IPS-18c (cell line): Measurements from ENCODE around the gene ADCY9.
"Not testable (repeated sequence)": the region's sequence is repeated elsewhere in the genome, so short reads cannot be mapped to it uniquely, and the experiment has no call there.

ENCODE experiments used
- H3K4me3 ChIP-seq: 2 replicates; pipeline ENCODE4 v1.7.0; 2013; ENCODE audit warnings: low read depth, mild to moderate bottlenecking, low read length, moderate library complexity; ENCODE audit not compliant: insufficient read depth
- H3K9me3 ChIP-seq: one replicate; pipeline ENCODE4 v1.6.1; 2013; ENCODE audit warnings: mild to moderate bottlenecking, low read length, moderate library complexity; ENCODE audit not compliant: control insufficient read depth, insufficient read depth

The ADCY9 gene

DNA sequence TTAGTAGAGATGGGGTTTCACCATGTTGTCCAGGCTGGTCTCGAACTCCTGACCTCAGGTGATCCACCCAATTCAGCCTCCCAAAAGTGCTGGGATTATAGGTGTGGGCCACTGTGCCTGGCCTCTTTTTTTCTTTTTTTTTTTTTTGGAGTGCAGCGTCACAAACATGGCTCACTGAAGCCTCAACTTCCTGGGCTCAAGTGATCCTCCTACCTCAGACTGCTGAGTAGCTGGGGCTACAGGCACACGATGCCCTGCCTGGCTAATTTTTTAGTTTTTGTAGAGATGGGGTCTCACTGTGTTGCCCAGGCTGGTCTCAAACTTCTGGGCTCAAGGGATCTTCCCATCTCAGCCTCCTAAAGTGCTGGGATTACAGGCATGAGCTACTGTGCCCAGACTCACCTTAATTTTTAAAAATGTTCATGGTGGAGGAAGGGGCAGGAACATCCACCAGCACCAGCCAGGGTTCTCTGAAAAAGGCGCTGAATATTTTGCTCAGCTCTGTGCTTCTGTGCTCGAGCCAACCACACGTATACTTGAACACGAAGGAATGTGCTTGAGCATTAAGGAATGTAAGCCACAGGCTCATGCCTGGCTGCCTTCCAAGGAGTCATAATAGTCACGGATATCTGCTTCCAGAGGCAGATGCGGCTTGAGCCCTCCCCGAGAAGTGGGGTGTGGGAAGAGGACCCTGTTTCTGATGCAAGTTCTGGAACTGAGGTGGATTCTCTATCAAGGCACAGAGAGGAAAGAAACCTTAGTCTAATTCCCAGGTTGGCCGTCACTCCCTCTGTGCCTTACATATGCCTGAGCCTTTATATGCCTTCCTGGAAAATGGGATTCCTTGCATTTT lies 170.3 kb downstream of the ADCY9 start:
- Histone ChIP-seq H3K4me3 (no peak overlapping the region), H3K9me3 (no peaks in the 10 kb centered on the region)

DNA sequence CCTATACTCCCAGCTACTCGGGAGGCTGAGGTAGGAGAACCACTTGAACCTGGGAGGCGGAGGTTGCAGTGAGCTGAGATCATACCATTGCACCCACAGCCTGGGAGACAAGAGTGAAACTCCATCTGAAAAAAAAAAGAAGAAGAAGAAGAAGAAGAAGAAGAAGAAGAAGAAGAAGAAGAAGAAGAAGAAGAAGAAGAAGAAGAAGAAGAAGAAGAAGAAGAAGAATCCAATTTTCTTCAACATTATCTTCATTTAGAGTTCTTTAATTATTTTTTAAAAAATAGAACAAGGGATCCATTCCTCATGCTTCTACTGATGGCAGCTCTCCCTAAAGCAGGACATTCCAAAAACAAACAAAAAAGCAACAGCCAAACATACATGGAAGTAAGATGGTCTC lies 171.8 kb downstream of the ADCY9 start:
- not testable (repeated sequence) for H3K4me3 ChIP-seq, H3K9me3 ChIP-seq

DNA sequence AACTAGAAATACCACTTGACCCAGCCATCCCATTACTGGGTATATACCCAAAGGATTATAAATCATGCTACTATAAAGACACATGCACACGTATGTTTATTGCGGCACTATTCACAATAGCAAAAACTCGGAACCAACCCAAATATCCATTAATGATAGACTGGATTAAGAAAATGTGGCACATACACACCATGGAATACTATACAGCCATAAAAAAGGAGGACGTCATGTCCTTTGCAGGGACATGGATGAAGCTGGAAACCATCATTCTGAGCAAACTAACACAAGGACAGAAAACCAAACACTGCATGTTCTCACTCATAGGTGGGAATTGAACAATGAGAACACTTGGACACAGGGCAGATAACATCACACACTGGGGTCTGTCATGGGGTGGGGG lies 174.1 kb downstream of the ADCY9 start:
- not testable (repeated sequence) for H3K4me3 ChIP-seq, H3K9me3 ChIP-seq

DNA sequence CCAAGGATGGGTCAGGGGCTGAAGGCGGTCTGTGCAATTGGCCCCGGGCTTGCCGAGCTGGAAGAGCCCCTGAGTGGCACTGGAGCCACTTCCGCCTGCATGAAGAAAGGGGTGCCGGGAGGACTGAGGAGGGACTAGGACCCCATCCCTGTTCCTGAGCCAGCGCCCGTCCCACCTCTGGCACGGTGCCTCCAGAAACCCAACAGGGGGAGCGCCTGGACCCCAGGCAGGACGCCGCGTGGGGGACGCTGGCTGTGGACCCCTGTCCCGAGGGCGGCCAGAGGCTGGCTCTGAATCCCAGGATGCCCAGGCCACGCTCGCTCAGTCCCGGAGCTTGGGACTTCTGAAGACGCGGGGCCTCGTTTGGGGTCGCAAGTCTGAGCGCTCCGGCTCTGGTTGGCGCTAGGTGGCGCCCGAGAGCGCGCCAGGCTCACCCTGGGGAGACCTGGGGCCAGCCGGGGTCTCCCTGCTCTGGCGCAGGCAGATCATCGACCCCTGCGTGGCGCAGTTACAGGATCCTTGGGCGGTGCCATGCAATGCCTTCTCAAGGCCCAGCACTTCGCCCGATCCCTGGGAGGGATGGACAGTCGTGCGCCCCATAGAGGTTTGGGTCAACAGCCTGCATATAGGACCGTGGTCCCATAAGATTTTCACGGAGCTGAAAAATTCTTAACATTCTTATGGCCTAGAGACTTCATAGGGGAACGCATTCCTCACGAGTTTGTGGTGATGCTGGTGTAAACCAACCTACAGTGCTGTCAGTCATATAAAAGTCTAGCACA lies 177.2 kb downstream of the ADCY9 start:
- Histone ChIP-seq H3K4me3 (no peak overlapping the region), H3K9me3 (no peaks in the 10 kb centered on the region)

DNA sequence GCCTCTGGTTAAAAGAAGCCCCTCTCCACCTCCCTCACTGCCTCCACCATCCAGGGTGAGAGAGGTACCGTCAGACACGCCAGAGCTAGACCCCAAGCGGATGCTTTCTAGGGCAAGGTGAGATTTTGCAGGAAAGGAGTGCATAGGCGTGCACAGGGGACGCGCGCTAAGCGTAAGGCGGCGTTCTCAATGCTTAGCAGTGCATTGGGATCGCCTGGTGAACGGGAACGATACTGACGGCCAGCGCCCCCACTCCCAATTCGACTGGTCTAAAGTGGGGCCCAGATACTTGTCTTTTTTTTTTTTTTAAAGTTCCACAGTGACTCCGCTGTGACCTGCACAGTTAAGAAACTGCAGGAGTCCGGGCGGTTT lies 177.8 kb downstream of the ADCY9 start:
- no peaks in the 10 kb centered on the region for H3K9me3 ChIP-seq
- no peak overlapping the region for H3K4me3 ChIP-seq

DNA sequence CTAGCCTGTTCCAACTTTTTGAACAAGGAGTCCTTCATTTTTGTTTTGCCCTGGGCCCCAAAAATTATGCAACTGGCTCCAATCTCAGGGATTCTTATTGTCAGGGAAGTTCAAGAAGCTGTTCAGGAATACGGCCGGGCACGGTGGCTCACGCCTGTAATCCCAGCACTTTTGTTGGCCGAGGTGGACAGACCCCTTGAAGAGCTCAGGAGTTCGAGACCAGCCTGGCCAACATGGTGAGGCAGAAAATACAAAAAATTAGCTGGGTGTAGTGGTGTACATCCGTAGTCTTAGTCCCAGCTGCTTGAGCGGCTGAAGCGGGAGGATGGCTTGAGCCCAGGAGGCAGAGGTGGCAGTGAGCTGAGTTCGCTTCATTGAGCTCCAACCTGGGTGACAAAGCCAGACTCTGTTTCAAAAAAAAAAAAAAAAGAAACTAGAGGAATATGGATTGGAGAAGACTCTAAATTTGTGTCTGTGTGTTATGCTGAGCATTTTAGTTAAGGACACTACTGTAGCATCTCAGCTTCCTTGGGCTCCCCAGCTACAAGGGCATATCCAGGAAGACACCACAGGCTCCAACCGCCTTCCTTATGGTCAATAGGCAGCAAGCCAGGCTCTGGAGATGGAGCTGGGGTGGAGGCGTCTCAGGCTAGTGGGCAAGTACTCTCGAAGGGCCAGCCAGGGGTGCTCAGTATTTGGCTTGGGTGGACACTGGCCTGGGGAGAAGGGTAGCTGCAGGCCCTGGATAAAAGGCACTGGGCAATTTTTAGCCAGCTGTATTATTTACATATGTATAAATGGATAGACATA lies 179.0 kb downstream of the ADCY9 start:
- no peaks in the 10 kb centered on the region for H3K9me3 ChIP-seq
- H3K4me3 ChIP-seq, result no peak overlapping the region

DNA sequence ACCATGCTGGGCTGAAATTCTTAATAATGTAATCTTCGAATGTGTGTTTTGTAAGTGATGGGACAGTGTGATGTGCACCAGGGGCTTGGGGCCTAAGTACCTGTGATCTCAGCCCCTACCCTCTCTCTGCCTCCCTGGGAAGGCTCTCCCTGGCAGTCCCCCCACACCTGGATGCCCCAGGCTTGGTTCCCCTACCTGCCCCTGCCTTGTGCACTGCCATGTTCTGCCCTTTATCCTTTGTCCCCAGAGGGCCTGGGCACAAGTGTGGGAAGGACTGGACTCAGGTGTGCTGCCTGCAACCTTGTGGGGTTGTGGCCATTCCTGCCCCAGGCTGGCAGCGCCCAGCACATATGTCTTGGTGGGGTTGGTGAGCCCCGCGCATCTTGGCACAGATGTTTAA lies 180.3 kb downstream of the ADCY9 start:
- no peaks in the 10 kb centered on the region for H3K9me3 ChIP-seq
- no peak overlapping the region for H3K4me3 ChIP-seq

DNA sequence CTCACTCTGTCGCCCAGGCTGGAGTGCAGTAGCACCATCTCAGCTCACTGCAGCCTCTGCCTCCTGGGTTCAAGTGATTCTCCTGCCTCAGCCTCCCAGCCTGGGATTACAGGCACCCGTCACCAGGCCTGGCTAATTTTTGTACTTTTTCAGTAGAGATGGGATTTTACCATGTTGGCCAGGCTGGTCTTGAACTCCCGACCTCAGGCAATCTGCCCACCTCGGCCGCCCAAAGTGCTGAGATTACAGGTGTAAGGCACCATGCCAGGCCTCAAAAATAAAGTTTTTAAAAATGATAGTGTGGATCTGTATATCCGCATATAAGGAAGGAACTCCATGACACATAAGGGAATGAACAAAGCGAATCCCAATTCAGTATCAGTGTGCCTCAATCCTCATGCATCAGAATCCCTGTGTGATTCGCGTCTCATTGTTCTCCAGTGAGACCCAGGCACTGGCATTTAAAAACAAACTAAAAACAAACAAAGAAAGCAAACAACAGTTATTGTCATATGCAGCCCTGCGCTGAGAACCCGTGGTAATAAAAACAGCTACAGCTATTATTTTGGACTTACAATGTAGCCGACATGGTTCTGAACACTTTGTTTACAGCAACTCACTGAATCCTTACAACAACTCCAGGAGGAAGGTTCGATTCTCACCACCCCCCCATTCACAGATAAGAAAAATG lies 181.6 kb downstream of the ADCY9 start:
- H3K9me3 ChIP-seq, result no peaks in the 10 kb centered on the region
- H3K4me3 ChIP-seq, result no peak overlapping the region

DNA sequence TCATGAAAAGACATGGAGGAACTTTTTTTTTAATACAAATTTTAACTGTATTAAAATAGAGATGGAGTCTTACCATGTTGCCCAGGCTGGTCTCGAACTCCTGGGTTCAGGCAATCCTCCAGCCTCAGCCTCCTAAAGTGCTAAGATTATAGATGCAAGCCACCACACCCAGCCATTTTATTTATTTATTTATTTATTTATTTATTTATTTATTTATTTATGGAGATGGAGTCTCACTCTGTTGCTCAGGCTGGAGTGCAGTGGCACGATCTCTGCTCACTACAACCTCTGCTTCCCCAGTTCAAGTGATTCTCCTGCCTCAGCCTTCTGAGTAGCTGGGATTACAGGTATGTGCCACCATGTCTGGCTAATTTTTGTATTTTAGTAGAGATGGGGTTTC lies 189.1 kb downstream of the ADCY9 start:
- H3K9me3 ChIP-seq, H3K4me3 ChIP-seq: not testable (repeated sequence)

DNA sequence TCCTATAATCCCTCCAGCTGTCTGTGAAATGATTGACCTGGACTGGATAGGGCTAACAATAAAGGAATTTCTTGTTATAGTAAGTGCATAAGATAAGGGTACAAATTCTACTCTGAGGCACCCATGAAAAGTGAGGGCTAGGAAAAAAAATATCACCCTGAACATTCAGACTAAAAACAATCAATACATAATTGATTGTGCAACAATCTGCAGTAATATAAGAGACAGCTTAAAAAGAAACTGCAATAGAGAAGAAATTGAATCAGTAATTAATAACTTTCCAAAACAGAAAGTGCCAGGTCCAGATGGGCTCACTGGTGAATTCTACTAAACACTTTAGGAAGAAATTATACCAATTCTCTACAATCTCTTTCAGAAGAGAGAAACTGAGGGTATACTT lies 191.5 kb downstream of the ADCY9 start:
- H3K9me3 ChIP-seq, result no peaks in the 10 kb centered on the region
- no peak overlapping the region for H3K4me3 ChIP-seq

DNA sequence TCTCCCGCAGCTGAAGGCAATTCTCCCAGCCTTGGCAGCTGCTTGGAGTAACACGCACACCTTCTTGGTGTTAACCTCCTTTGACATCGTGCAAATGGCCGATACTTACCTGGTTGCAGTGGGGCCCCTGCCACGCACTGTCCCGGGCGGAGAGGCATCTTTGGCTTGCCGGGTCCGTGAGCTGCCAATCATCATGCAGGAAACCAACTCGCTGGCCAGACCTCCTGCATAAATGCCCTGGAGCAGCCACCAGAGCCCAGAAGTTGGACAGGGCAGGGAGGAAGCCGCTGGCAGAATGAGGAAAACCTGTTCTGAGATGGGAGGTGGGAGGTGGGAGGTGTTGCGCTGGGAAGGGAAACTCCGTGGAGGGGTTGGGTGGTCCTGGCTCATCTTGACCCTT lies 194.0 kb downstream of the ADCY9 start:
- H3K9me3 ChIP-seq, result no peaks in the 10 kb centered on the region
- H3K4me3 ChIP-seq, result no peak overlapping the region

DNA sequence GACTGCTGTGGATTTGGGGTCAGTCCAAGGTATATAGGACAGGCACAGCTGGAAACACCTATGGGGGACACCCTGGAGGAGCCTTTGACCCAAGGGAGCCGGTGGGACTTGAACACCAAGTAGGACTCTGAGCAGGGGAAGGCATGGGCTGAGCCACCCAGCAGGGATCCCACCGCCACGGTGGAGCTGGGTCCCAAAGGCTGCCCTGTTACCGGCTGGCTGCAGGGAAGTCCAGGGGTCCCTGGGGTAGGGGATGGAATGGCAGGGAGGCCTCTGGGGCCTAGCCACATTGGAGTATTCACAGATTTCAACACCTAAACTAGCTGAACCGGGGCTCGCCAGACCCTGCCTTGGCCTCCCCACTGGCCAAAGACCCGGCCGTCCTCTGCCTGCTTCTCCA lies 196.0 kb downstream of the ADCY9 start:
- Histone ChIP-seq H3K4me3 (no peak overlapping the region), H3K9me3 (peaks cover 2% of the 10 kb centered on the region)

DNA sequence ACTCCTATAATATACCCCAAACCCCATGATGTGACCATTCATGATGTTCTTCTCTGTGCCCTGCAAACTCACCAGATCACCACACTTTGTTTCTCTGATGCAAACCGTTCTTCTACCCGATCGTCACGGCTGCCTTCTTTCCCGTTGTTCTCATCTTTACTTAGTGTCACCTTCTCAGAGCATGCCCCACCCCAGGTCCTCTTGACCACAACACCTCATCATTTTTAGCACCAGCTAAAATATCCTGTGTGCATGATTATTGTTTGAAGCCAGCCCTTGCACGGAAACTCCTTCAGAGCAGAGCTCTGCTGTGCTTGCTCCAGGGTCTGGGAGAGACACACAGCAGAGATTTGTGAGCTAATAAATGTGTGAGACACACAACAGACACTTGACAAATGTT lies 196.8 kb downstream of the ADCY9 start:
- Histone ChIP-seq H3K4me3 (no peak overlapping the region), H3K9me3 (peaks cover 2% of the 10 kb centered on the region)

DNA sequence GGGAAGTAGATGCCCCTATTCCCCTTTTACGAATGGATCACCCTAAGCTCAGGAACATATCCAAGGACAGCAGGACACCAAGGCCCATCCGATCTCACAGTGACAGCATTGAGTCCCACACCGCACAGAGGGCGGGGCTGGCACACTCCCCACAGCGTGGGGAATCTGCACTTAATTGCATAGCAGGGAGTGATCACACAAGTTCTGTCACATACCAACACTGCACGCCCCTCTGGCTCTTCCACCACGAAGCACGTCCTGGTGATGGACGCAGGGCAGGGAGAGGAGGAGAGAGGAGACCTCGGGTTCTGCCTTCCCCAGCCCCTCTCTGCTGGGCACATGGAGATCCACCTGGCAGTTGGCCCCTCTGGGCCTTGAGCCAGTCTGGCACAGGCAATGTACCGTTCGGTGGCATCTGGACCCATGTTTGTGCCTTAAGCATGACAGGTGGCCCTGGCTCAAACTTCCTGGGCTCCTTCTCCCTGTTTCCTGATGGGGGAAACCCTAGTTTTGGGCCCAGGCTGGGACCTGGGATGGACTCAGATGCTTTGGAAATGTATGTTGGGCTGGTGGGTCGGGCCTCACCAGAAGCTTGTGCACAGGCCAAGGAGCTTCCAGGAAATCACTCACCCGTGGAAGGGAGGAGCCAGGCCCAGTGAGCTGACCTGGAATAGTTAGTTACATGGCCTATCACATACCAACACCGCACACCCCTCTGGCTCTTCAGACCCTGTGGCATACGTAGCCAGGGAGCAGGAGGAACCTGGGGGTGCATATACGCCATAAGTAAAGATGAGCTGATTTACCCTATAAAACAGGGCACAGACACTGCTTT lies 200.6 kb downstream of the ADCY9 start:
- Histone ChIP-seq H3K4me3 (no peak overlapping the region), H3K9me3 (peaks cover 2% of the 10 kb centered on the region)

DNA sequence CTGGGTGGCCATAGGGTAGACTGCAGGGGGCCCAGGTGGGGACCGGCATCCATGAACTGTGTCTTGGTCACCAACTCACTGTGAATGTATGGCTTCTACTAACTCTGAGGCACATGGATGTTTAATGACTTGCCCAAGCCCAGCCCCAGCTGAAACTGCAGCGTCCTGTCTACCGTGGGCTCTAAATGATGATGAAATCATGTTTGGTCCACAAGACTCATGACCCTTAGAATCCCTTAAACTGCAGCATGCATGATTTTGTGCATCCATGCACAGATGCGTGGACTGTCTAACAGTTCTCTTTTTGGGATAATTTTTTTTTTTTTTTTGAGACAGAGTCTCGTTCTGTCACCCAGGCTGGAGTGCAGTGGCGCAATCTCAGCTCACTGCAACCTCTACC lies 203.3 kb downstream of the ADCY9 start:
- Histone ChIP-seq H3K9me3 (peaks cover 2% of the 10 kb centered on the region), H3K4me3 (no peak overlapping the region)
